Heart right ventricle (tissue), 16 donors: ENCODE measurements around the gene SLC37A4. TPM values are rescaled to one million over a fixed set of nuclear protein-coding genes. Genes with fewer than 3 reads are reported as not detected.

Source experiments
- ATAC-seq, 8 donors: fragments of 200-7000 bp; cut with Tn5 transposase; one replicate each; pipeline ENCODE4 v1.9.1; 2020; ENCODE audit warnings: mild to moderate bottlenecking in 8 of 8, moderate library complexity in 8 of 8, moderate number of reproducible peaks in 1 of 8
- DNase-seq, 2 donors: peaks; one replicate each; pipeline ENCODE4 v3.0.0-alpha.2; 2020
- H3K27ac ChIP-seq, 10 donors: fragments of 200-600 bp; sonication (generic) in 2 of 10; one replicate each; pipeline versions ENCODE4 v1.5.0 to v1.8.0; 2020 to 2022; ENCODE audit warnings: mild to moderate bottlenecking in 3 of 10
- H3K27me3 ChIP-seq, 7 donors: fragments of 200-600 bp; one replicate each; pipeline ENCODE4 v1.8.0; 2021 to 2022; ENCODE audit warnings: mild to moderate bottlenecking in 2 of 7
- H3K36me3 ChIP-seq, 9 donors: fragments of 200-600 bp; sonication (generic) in 1 of 9; one replicate each; pipeline versions ENCODE4 v1.5.0 to v1.8.0; 2020 to 2022; ENCODE audit warnings: mild to moderate bottlenecking in 2 of 9
- H3K4me1 ChIP-seq, 9 donors: fragments of 200-600 bp; sonication (generic) in 1 of 9; one replicate each; pipeline versions ENCODE4 v1.5.0 to v1.8.0; 2020 to 2022; ENCODE audit warnings: mild to moderate bottlenecking in 4 of 9
- H3K4me3 ChIP-seq, 10 donors: fragments of 200-600 bp; sonication (generic) in 2 of 10; one replicate each; pipeline versions ENCODE4 v1.5.0 to v1.8.0; 2020 to 2022; ENCODE audit warnings: mild to moderate bottlenecking in 7 of 10, moderate library complexity in 2 of 10
- H3K9me3 ChIP-seq, 11 donors: fragments of 200-600 bp in 10 of 11; sonication (generic) in 2 of 11; one replicate each; pipeline versions ENCODE4 v1.5.0 to v1.8.0; 2013 to 2022; ENCODE audit warnings: mild to moderate bottlenecking in 2 of 11, control low read depth in 1 of 11, moderate library complexity in 1 of 11
- CTCF ChIP-seq, 9 donors: fragments of 200-600 bp; sonication (generic) in 2 of 9; IDR thresholded peaks; one replicate each; pipeline versions ENCODE4 v1.5.0 to v1.8.0; 2021 to 2022; ENCODE audit warnings: antibody characterized with exemption in 9 of 9, mild to moderate bottlenecking in 5 of 9, moderate library complexity in 1 of 9
- WGBS, 2 donors: extraction: QIAGEN DNeasy Blood & Tissue Kit; methylation state at CpG; one replicate each; pipeline ENCODE4 v1.1.7; 2013; ENCODE audit warnings: inconsistent platforms in 1 of 2; 5-methylcytosine and 5-hydroxymethylcytosine counted together
- intact Hi-C, 10 donors: fragments of 100-400 bp; cut with DNase I; formaldehyde crosslinking; loops; one replicate each; pipeline versions ENCODE4 v1.11.1 to v1.14.2; 2022
- microRNA-seq, 2 donors: library from miRNA; unstranded; fragments of <30 nt; microRNA quantifications; one replicate each; pipeline ENCODE4 v1.2.0, GENCODE V29; 2021
- polyA plus RNA-seq, 2 donors: library from polyadenylated mRNA; stranded (reverse); fragments of 200-250 nt; gene quantifications; one replicate each; pipeline ENCODE4 v1.2.3, GENCODE V29; 2013
- total RNA-seq, 10 donors: library from RNA; stranded (reverse); fragmentation: NEBNext Ultra II Directional in 3 of 10; extraction: Animal tissue kit (Norgen Biotek cat#: 25700) in 3 of 10; gene quantifications; one replicate each; pipeline versions ENCODE4 v1.2.1 to v1.2.4, GENCODE V29; 2021 to 2023
- donor health status: Arrhythmogenic right ventricular cardiomyopathy.
- donor health status: ischemic (EF 13 %, LVEDD 7.1; RV severe dilation, severe dysfunction).
- donor health status: healthy with polysubstance abuse.
- donor health status: DM: no; HTN: yes; CAD: no.
- donor health status: DM: no; HTN: no; CAD: no.
- donor health status: ischemic (EF 25% LVEDD 6.9; RV normal size, moderate dysfunction).
- donor health status: ischemic (EF 25% LVEDD 5.7; RV mildly dilated, moderate dysfunction).
- donor health status: healthy.
- donor health status: DM: yes; HTN: yes; CAD: no.
- donor health status: Ischemic cardiomyopathy.
- donor health status: ischemic (EF 35%, LVEDD 5.7; RV mildly dilated, moderate dysfunction).
- donor health status: nonischemic (EF 11% LVEDD 7.7; RV severe dilation, severe dysfunction).
- donor health status: DM: yes; HTN: yes; CAD: no.
- donor health status: PGD.
- donor health status: ischemic (EF 29% LVEDD 5.4; RV normal size, mild dysfunction).
- donor health status: nonischemic (EF 23%, LVEDD 6.1; RV moderate dilation, normal function).

SLC37A4 gene
- total and polyA plus RNA-seq, 12 donors = 3.8 to 12.0 (median 6.9) TPM

GRCh38 chr11:118975771-118976709 lies 54.6 kb downstream of the SLC37A4 start:
- H3K36me3 ChIP-seq = no peaks in the 10 kb centered on the region
- no peak for TF ChIP-seq CTCF (IDR thresholded peaks at IDR 0.05)
- intact Hi-C loops = loop anchor here in 1 of 10 donors (10.0 kb wide), 1 partner anchor 151 kb away; no protein-coding TSS in a partner anchor
- no peak for DNase-seq
- WGBS, 2 donors = 81% methylated on average over 15 of the region's 15 CpGs
- no peak for ATAC-seq
- H3K4me1 ChIP-seq = peaks cover 0 to 17% (median 6%) of the 10 kb centered on the region in 9 donors
- H3K27me3 ChIP-seq = peaks cover 6 to 16% (median 8%) of the 10 kb centered on the region in 7 donors
- no peak overlapping the region for H3K4me3 ChIP-seq
- no peak overlapping the region for H3K27ac ChIP-seq
- H3K9me3 ChIP-seq = no peaks in the 10 kb centered on the region

Small RNA genes within 50 kb of the gene (microRNA-seq; reads per million reads assigned to microRNA genes)
- gene MIR3656 = 0 to 0.51 reads per million in 2 donors

Other genes starting within 250 kb of the SLC37A4 start
- 100 to 1,000 TPM in 9 of 10 donors, 10 to 100 TPM in 1; 89.0 to 179 (median 136) TPM for gene DDX6, start 239.7 kb downstream of the SLC37A4 start, total RNA-seq
- gene DDX6, start 239.7 kb downstream of the SLC37A4 start, polyA plus RNA-seq = 10 to 100 TPM; 17.1 to 23.9 TPM
- gene CXCR5, start 147.0 kb downstream of the SLC37A4 start, total RNA-seq = under 1 TPM in 1 of 10 donors, not detected in 9; 0.16 TPM
- under 1 TPM; 0.22 to 0.58 TPM for gene CXCR5, start 147.0 kb downstream of the SLC37A4 start, polyA plus RNA-seq
- 10 to 100 TPM; 29.4 to 57.7 (median 40.8) TPM for gene BCL9L, start 105.0 kb downstream of the SLC37A4 start, total RNA-seq
- 10 to 100 TPM; 24.0 to 24.2 TPM for gene BCL9L, start 105.0 kb downstream of the SLC37A4 start, polyA plus RNA-seq
- not detected for gene UPK2, start 74.6 kb downstream of the SLC37A4 start, total RNA-seq
- gene UPK2, start 74.6 kb downstream of the SLC37A4 start, polyA plus RNA-seq = under 1 TPM in 1 of 2 donors, not detected in 1; 0.04 TPM
- gene FOXR1, start 59.1 kb downstream of the SLC37A4 start, total RNA-seq = not detected
- gene FOXR1, start 59.1 kb downstream of the SLC37A4 start, polyA plus RNA-seq = not detected
- gene CENATAC, start 32.7 kb downstream of the SLC37A4 start, total RNA-seq = 10 to 100 TPM in 7 of 10 donors, 1 to 10 TPM in 3; 7.8 to 13.5 (median 11.3) TPM
- gene CENATAC, start 32.7 kb downstream of the SLC37A4 start, polyA plus RNA-seq = 10 to 100 TPM in 1 of 2 donors, 1 to 10 TPM in 1; 8.2 to 85.2 TPM
- 100 to 1,000 TPM; 743 to 915 (median 823) TPM for gene RPS25, start 12.5 kb downstream of the SLC37A4 start, total RNA-seq
- 1,000 to 10,000 TPM; 1,404 to 1,607 TPM for gene RPS25, start 12.5 kb downstream of the SLC37A4 start, polyA plus RNA-seq
- gene TRAPPC4, start 12.1 kb downstream of the SLC37A4 start, total RNA-seq = 10 to 100 TPM; 29.5 to 51.4 (median 37.5) TPM
- gene TRAPPC4, start 12.1 kb downstream of the SLC37A4 start, polyA plus RNA-seq = 10 to 100 TPM; 14.6 to 95.1 TPM
- gene HYOU1, start 26.3 kb upstream of the SLC37A4 start, total RNA-seq = 10 to 100 TPM; 45.0 to 96.4 (median 64.4) TPM
- gene HYOU1, start 26.3 kb upstream of the SLC37A4 start, polyA plus RNA-seq = 100 to 1,000 TPM in 1 of 2 donors, 10 to 100 TPM in 1; 33.0 to 179 TPM
- 10 to 100 TPM; 15.7 to 23.8 (median 21.5) TPM for gene VPS11, start 36.9 kb upstream of the SLC37A4 start, total RNA-seq
- 10 to 100 TPM; 23.7 to 44.2 TPM for gene VPS11, start 36.9 kb upstream of the SLC37A4 start, polyA plus RNA-seq
- 10 to 100 TPM; 14.3 to 24.9 (median 17.3) TPM for gene HMBS, start 54.0 kb upstream of the SLC37A4 start, total RNA-seq
- gene HMBS, start 54.0 kb upstream of the SLC37A4 start, polyA plus RNA-seq = 10 to 100 TPM; 33.0 to 39.7 TPM
- gene DPAGT1, start 71.0 kb upstream of the SLC37A4 start, total RNA-seq = 10 to 100 TPM in 9 of 10 donors, 1 to 10 TPM in 1; 8.6 to 23.2 (median 16.5) TPM
- 10 to 100 TPM; 15.3 to 24.3 TPM for gene DPAGT1, start 71.0 kb upstream of the SLC37A4 start, polyA plus RNA-seq
- 10 to 100 TPM in 3 of 10 donors, 1 to 10 TPM in 7; 6.6 to 13.7 (median 8.4) TPM for gene C2CD2L, start 76.5 kb upstream of the SLC37A4 start, total RNA-seq
- gene C2CD2L, start 76.5 kb upstream of the SLC37A4 start, polyA plus RNA-seq = 10 to 100 TPM in 1 of 2 donors, 1 to 10 TPM in 1; 6.1 to 11.6 TPM
- gene HINFP, start 90.7 kb upstream of the SLC37A4 start, total RNA-seq = 10 to 100 TPM in 8 of 10 donors, 1 to 10 TPM in 2; 8.9 to 15.8 (median 11.5) TPM
- gene HINFP, start 90.7 kb upstream of the SLC37A4 start, polyA plus RNA-seq = 10 to 100 TPM in 1 of 2 donors, 1 to 10 TPM in 1; 8.6 to 18.1 TPM
- gene ABCG4, start 118.2 kb upstream of the SLC37A4 start, total RNA-seq = 1 to 10 TPM in 7 of 10 donors, under 1 TPM in 3; 0.40 to 1.6 (median 1.2) TPM
- gene ABCG4, start 118.2 kb upstream of the SLC37A4 start, polyA plus RNA-seq = 1 to 10 TPM in 1 of 2 donors, under 1 TPM in 1; 0.17 to 1.1 TPM
- 10 to 100 TPM; 24.3 to 39.3 (median 33.6) TPM for gene NLRX1, start 137.8 kb upstream of the SLC37A4 start, total RNA-seq
- 10 to 100 TPM in 1 of 2 donors, 1 to 10 TPM in 1; 7.9 to 11.1 TPM for gene NLRX1, start 137.8 kb upstream of the SLC37A4 start, polyA plus RNA-seq
- under 1 TPM in 1 of 10 donors, not detected in 9; 0.32 TPM for gene NHERF4, start 154.6 kb upstream of the SLC37A4 start, total RNA-seq
- gene NHERF4, start 154.6 kb upstream of the SLC37A4 start, polyA plus RNA-seq = not detected
- gene CBL, start 175.5 kb upstream of the SLC37A4 start, total RNA-seq = 10 to 100 TPM in 2 of 10 donors, 1 to 10 TPM in 8; 7.3 to 15.6 (median 8.5) TPM
- 1 to 10 TPM; 2.7 to 8.0 TPM for gene CBL, start 175.5 kb upstream of the SLC37A4 start, polyA plus RNA-seq